Right lobe of liver (tissue), 6 donors: ENCODE data around the gene ACER1. TPM values are rescaled to one million over a fixed set of nuclear protein-coding genes. Genes with fewer than 3 reads are reported as not detected.

Experiments
- ATAC-seq, 4 donors: fragments of 200-7000 bp; cut with Tn5 transposase; one replicate each; pipeline ENCODE4 v1.9.1; 2020; ENCODE audit warnings: mild to moderate bottlenecking in 4 of 4, moderate library complexity in 4 of 4
- DNase-seq, 3 donors: peaks; one replicate each; pipeline ENCODE4 v3.0.0-alpha.2; 2020
- H3K27ac ChIP-seq, 3 donors: fragments of 200-600 bp; one replicate each; pipeline ENCODE4 v1.8.0; 2022
- H3K27me3 ChIP-seq, 2 donors: fragments of 200-600 bp; one replicate each; pipeline ENCODE4 v1.8.0; 2022
- H3K36me3 ChIP-seq, 4 donors: fragments of 200-600 bp; sonication (generic) in 1 of 4; one replicate each; pipeline versions ENCODE4 v1.5.1 to v1.8.0; 2017 to 2022; ENCODE audit warnings: control low read depth in 1 of 4
- H3K4me1 ChIP-seq, 4 donors: fragments of 200-600 bp; sonication (generic) in 1 of 4; one replicate each; pipeline versions ENCODE4 v1.5.1 to v1.8.0; 2017 to 2022; ENCODE audit warnings: control low read depth in 1 of 4
- H3K4me3 ChIP-seq, 3 donors: fragments of 200-600 bp; one replicate each; pipeline ENCODE4 v1.8.0; 2022
- H3K9me3 ChIP-seq, 4 donors: fragments of 200-600 bp; sonication (generic) in 1 of 4; one replicate each; pipeline versions ENCODE4 v1.5.1 to v1.8.0; 2017 to 2022; ENCODE audit warnings: control low read depth in 1 of 4
- POLR2A ChIP-seq: fragments of 450-650 bp; IDR thresholded peaks from one replicate; pipeline ENCODE4 v1.6.1; 2017; ENCODE audit warnings: antibody characterized with exemption, mild to moderate bottlenecking
- WGBS: methylation state at CpG from one replicate; pipeline ENCODE4 v1.1.6; 2018; ENCODE audit warnings: low coverage, low lambda C conversion rate; ENCODE audit not compliant: insufficient coverage; ENCODE audit errors: missing lambda C conversion rate; 5-methylcytosine and 5-hydroxymethylcytosine counted together
- intact Hi-C, 2 donors: fragments of 100-400 bp; cut with DNase I; formaldehyde crosslinking; loops; one replicate each; pipeline versions ENCODE4 v1.11.2 to v1.14.1; 2022
- total RNA-seq, 6 experiments: library from RNA; depleted of rRNA in 2 of 6; stranded (reverse); fragments of >200 nt in 2 of 6; fragmentation: NEBNext Ultra II Directional in 3 of 6; extraction: Animal tissue kit (Norgen Biotek cat#: 25700) in 3 of 6; gene quantifications; one replicate each; pipeline versions ENCODE4 v1.1.0 to v1.2.4, GENCODE V29; 2016 to 2023
- TF ChIP-seq, protein P1 (sequence below), 4 donors: fragments of 200-600 bp in 3 of 4; fragments of 450-650 bp in 1 of 4; IDR thresholded peaks; one replicate each; pipeline versions ENCODE4 v1.5.1 to v1.8.0; 2016 to 2022; ENCODE audit warnings: antibody characterized with exemption in 4 of 4, mild to moderate bottlenecking in 2 of 4
- donor health status: DM: no; HTN: yes; CAD: no.
- donor health status: DM: no; HTN: no; CAD: no.
- donor health status: DM: no; HTN: no; CAD: no.
- donor health status: DM: no; HTN: yes; CAD: no.
- donor health status: DM: no; HTN: yes; CAD: no.

ACER1 gene
- total RNA-seq, 6 experiments from 2014 or later = 0.48 TPM; not detected in 5

DNA sequence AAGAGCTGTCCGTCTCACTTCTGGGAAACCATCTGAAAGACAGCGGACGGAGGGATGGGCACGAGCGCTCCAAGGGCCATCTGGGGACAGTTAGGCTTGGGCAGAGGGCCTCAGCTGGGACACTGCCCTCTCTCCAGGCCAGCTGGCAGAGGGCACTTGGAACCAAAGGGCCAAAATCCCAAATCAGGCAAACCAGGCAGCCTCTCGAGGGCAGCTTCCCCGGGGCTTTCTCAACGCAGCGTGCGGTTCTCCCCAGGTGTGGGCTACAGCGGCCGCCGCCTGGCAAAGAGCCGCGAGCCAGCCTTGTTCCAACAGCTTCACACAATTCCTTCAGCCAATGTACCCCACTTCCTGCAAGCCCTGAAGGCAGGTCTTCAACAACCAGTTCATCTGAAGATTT is 58.7 kb downstream of the ACER1 start:
- TF ChIP-seq, protein P1, sequence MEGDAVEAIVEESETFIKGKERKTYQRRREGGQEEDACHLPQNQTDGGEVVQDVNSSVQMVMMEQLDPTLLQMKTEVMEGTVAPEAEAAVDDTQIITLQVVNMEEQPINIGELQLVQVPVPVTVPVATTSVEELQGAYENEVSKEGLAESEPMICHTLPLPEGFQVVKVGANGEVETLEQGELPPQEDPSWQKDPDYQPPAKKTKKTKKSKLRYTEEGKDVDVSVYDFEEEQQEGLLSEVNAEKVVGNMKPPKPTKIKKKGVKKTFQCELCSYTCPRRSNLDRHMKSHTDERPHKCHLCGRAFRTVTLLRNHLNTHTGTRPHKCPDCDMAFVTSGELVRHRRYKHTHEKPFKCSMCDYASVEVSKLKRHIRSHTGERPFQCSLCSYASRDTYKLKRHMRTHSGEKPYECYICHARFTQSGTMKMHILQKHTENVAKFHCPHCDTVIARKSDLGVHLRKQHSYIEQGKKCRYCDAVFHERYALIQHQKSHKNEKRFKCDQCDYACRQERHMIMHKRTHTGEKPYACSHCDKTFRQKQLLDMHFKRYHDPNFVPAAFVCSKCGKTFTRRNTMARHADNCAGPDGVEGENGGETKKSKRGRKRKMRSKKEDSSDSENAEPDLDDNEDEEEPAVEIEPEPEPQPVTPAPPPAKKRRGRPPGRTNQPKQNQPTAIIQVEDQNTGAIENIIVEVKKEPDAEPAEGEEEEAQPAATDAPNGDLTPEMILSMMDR (IDR thresholded peaks at IDR 0.05) = no peak
- no peak for TF ChIP-seq POLR2A
- Histone ChIP-seq H3K27me3 (no peaks in the 10 kb centered on the region), H3K27ac (peak overlapping the region; percentile 77 to 80 (median 78)), H3K36me3 (no peaks in the 10 kb centered on the region), H3K4me3 (peak overlapping the region in 2 of 3 donors; percentile 9 to 16), H3K9me3 (no peaks in the 10 kb centered on the region), H3K4me1 (peaks cover 0 to 86% (median 42%) of the 10 kb centered on the region in 4 donors)
- ATAC-seq = peak; percentile 41 to 64 (median 61)
- intact Hi-C loops = no loop called here
- no CpG with 5 or more reads among the region's 15 CpGs for WGBS
- peak; percentile 72 to 92 (median 89) for DNase-seq

DNA sequence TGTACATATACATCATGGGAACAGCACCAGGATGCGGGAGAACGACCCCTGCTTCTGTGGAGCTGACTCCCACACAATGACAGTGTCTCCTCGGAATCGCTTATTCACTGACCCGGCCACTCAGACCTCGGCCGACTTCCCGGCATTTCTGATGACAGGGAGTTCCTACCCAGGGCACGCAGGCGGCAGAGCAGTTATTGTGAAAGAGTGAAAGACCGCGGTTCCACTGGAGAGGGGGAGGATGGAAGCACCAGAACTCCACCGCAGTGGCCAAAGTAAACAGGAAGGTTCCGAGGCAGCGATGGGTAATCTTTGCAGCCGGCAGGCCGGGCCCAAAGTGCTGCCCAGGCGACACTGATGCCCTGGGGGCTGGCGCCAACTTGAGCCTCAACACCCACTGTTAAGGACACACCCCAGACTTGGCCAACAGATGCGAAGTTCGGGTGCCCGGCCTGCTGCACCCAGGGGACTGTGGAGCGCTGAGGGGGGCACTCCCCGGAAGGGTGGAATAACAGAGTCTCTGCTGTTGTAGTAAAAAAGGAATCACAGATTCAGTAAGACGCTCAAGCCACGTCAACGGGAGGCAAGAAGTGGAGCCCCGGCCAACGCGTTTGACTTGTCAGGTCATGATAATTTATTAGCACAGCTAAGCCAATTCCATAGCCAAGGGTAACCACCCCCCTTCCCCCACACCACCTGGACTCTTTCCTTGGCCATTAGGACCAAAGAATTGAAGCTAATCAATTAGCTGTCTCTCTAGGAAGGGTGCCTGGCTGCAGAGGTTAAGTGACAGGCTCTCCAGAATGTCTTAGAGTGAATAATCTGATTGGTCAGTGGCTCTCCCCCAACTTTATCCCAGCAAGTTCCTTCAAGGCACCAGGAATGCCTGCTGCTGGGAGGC is 59.5 kb downstream of the ACER1 start:
- intact Hi-C loops = no loop called here
- Histone ChIP-seq H3K4me1 (peaks cover 0 to 92% (median 47%) of the 10 kb centered on the region in 4 donors), H3K36me3 (no peaks in the 10 kb centered on the region), H3K27ac (peak overlapping the region; percentile 77 to 80 (median 78)), H3K9me3 (no peaks in the 10 kb centered on the region), H3K4me3 (peak overlapping the region in 2 of 3 donors; percentile 25 to 26), H3K27me3 (no peaks in the 10 kb centered on the region)
- WGBS = 6% methylated on average over 17 of the region's 30 CpGs
- DNase-seq (peak; percentile 89 to 96 (median 93)), ATAC-seq (peak; percentile 56 to 74 (median 72))
- TF ChIP-seq, protein P1 (IDR thresholded peaks at IDR 0.05) = no peak
- peak; percentile 75 for TF ChIP-seq POLR2A

DNA sequence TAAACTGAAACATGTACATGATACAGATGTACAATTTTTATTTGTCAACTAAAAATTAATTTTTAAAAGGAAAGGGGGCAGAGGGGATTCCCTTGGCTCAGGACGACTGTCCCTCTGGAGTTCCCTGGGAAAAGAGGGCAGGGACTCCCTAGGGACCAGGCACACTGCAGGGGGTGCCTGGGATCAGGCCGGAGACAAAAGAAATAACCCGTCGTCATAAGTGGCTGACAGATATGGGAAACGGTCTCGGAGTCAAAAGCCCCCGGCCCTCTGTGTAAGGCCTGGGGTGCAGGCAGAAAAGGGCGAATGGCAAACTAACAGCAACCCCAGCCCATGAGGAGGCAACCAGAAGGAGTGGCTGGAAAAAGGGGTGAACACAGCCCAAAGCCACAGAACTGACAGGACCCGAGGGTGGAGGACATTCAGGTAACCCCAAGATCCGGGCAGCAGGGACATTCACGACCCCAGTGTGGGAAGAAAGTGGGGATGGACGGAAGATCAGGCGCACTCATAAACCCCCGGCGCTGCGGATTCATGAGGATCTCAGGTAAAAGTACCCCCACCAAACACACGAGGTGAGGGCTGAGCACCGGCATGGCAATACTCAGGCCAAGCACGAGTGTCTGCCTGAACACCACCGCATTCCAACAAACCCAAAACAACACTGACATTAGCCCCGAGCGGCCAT is 60.4 kb downstream of the ACER1 start:
- peak overlapping the region; percentile 77 to 80 (median 78) for H3K27ac ChIP-seq
- peak overlapping the region in 2 of 3 donors; percentile 25 to 26 for H3K4me3 ChIP-seq
- no peaks in the 10 kb centered on the region for H3K36me3 ChIP-seq
- DNase-seq (no peak), ATAC-seq (no peak)
- H3K4me1 ChIP-seq = peaks cover 0 to 92% (median 47%) of the 10 kb centered on the region in 4 donors
- H3K27me3 ChIP-seq = no peaks in the 10 kb centered on the region
- 54% methylated on average over 12 of the region's 22 CpGs for WGBS
- H3K9me3 ChIP-seq = no peaks in the 10 kb centered on the region
- TF ChIP-seq, protein P1 (IDR thresholded peaks at IDR 0.05) = no peak
- TF ChIP-seq POLR2A = no peak
- intact Hi-C loops = no loop called here

GRCh38 chr19:6272411-6272791 is 61.0 kb downstream of the ACER1 start:
- intact Hi-C loops = no loop called here
- DNase-seq (no peak), ATAC-seq (no peak)
- TF ChIP-seq, protein P1 (IDR thresholded peaks at IDR 0.05) = no peak
- TF ChIP-seq POLR2A = no peak
- WGBS = 0% methylated on average over 1 of the region's 11 CpGs
- H3K9me3 ChIP-seq = no peaks in the 10 kb centered on the region
- no peaks in the 10 kb centered on the region for H3K27me3 ChIP-seq
- peak overlapping the region in 1 of 3 donors; percentile 7 for H3K4me3 ChIP-seq
- H3K4me1 ChIP-seq = peaks cover 0 to 94% (median 48%) of the 10 kb centered on the region in 4 donors
- H3K36me3 ChIP-seq = no peaks in the 10 kb centered on the region
- peak overlapping the region; percentile 77 to 80 (median 78) for H3K27ac ChIP-seq
